ENCODE measurements around the gene CTNNA1.
A peak's percentile ranks its signal among the peaks of the same experiment; 100 is the strongest.
"Not testable (repeated sequence)": the region's sequence is repeated elsewhere in the genome, so short reads cannot be mapped to it uniquely, and the experiment has no call there.

The CTNNA1 gene

GRCh38 chr5:138737494-138738265, 15.5 kb upstream of the CTNNA1 start:
- H3K36me3 Mint-ChIP-seq = no peaks in the 10 kb centered on the region
- no peak overlapping the region for H3K4me3 Mint-ChIP-seq
- no peaks in the 10 kb centered on the region for H3K9me3 Mint-ChIP-seq
- no peak overlapping the region for H3K27ac Mint-ChIP-seq
- peaks cover 37% of the 10 kb centered on the region for H3K27me3 Mint-ChIP-seq
- peaks cover 10% of the 10 kb centered on the region for H3K4me1 Mint-ChIP-seq
- CTCF ChIA-PET = no interaction called here
- no peak for DNase-seq

- Mint-ChIP-seq H3K27me3 (peaks cover 33% of the 10 kb centered on the region), H3K4me1 (peaks cover 12% of the 10 kb centered on the region), H3K27ac (no peak overlapping the region), H3K4me3 (no peak overlapping the region), H3K36me3 (no peaks in the 10 kb centered on the region), H3K9me3 (no peaks in the 10 kb centered on the region)
- DNase-seq = no peak
- CTCF ChIA-PET = no interaction called here
Observed at GRCh38 chr5:138738399-138738798, 14.8 kb upstream of the CTNNA1 start.

GRCh38 chr5:138739938-138740337, 13.3 kb upstream of the CTNNA1 start:
- no peak for DNase-seq
- Mint-ChIP-seq H3K9me3 (no peaks in the 10 kb centered on the region), H3K4me1 (peaks cover 12% of the 10 kb centered on the region), H3K4me3 (no peak overlapping the region), H3K27ac (no peak overlapping the region), H3K27me3 (peaks cover 37% of the 10 kb centered on the region), H3K36me3 (no peaks in the 10 kb centered on the region)
- CTCF ChIA-PET = no interaction called here

- Mint-ChIP-seq H3K27ac (no peak overlapping the region), H3K36me3 (no peaks in the 10 kb centered on the region), H3K4me3 (no peak overlapping the region), H3K27me3 (peaks cover 42% of the 10 kb centered on the region), H3K9me3 (no peaks in the 10 kb centered on the region), H3K4me1 (peaks cover 12% of the 10 kb centered on the region)
- no peak for DNase-seq
- CTCF ChIA-PET = no interaction called here
Observed at GRCh38 chr5:138743484-138743883, 9.7 kb upstream of the CTNNA1 start.

GRCh38 chr5:138745268-138745667, 8.0 kb upstream of the CTNNA1 start:
- Mint-ChIP-seq H3K4me3 (no peak overlapping the region), H3K27me3 (peaks cover 50% of the 10 kb centered on the region), H3K27ac (no peak overlapping the region), H3K36me3 (no peaks in the 10 kb centered on the region), H3K9me3 (no peaks in the 10 kb centered on the region), H3K4me1 (peaks cover 12% of the 10 kb centered on the region)
- no peak for DNase-seq
- CTCF ChIA-PET = no interaction called here

- CTCF ChIA-PET = no interaction called here
- H3K4me3 Mint-ChIP-seq = no peak overlapping the region
Observed at GRCh38 chr5:138748630-138749081, 4.6 kb upstream of the CTNNA1 start.

GRCh38 chr5:138751344-138751743, 1.9 kb upstream of the CTNNA1 start:
- H3K36me3 Mint-ChIP-seq, H3K9me3 Mint-ChIP-seq, CTCF ChIA-PET, DNase-seq, H3K27ac Mint-ChIP-seq, H3K4me3 Mint-ChIP-seq: not testable (repeated sequence)
- Mint-ChIP-seq H3K27me3 (peaks cover 79% of the 10 kb centered on the region), H3K4me1 (peaks cover 17% of the 10 kb centered on the region)

More at GRCh38 chr5:138748630-138749081, 4.6 kb upstream of the CTNNA1 start:
- no peak for DNase-seq
- Mint-ChIP-seq H3K4me1 (peaks cover 7% of the 10 kb centered on the region), H3K27me3 (peaks cover 73% of the 10 kb centered on the region), H3K27ac (no peak overlapping the region), H3K36me3 (no peaks in the 10 kb centered on the region), H3K9me3 (no peaks in the 10 kb centered on the region)

- Mint-ChIP-seq H3K27ac (peak overlapping the region; percentile 29), H3K36me3 (peaks cover 3% of the 10 kb centered on the region), H3K9me3 (no peaks in the 10 kb centered on the region), H3K4me1 (peaks cover 17% of the 10 kb centered on the region), H3K4me3 (peak overlapping the region; percentile 70), H3K27me3 (peaks cover 87% of the 10 kb centered on the region)
- no peak for DNase-seq
- CTCF ChIA-PET = interaction anchor here (0.7 kb wide), 1 partner anchor 44 kb away, joined by 3 read pairs; no protein-coding TSS in a partner anchor
Observed at GRCh38 chr5:138752341-138752950, 779 bp upstream of the CTNNA1 start.

GRCh38 chr5:138753794-138754698, 821 bp downstream of the CTNNA1 start:
- H3K4me3 Mint-ChIP-seq = peak overlapping the region; percentile 62
- H3K36me3 Mint-ChIP-seq = peaks cover 3% of the 10 kb centered on the region
- peaks cover 82% of the 10 kb centered on the region for H3K27me3 Mint-ChIP-seq
- peaks cover 17% of the 10 kb centered on the region for H3K4me1 Mint-ChIP-seq
- H3K9me3 Mint-ChIP-seq = no peaks in the 10 kb centered on the region
- peak; percentile 46 for DNase-seq
- no peak overlapping the region for H3K27ac Mint-ChIP-seq
- CTCF ChIA-PET = no interaction called here

- H3K9me3 Mint-ChIP-seq = no peaks in the 10 kb centered on the region
- no peak for DNase-seq
- H3K4me1 Mint-ChIP-seq = peaks cover 17% of the 10 kb centered on the region
- no peak overlapping the region for H3K27ac Mint-ChIP-seq
- peaks cover 3% of the 10 kb centered on the region for H3K36me3 Mint-ChIP-seq
- peak overlapping the region; percentile 62 for H3K4me3 Mint-ChIP-seq
- CTCF ChIA-PET = no interaction called here
- H3K27me3 Mint-ChIP-seq = peaks cover 83% of the 10 kb centered on the region
Observed at GRCh38 chr5:138754699-138755057, 1.5 kb downstream of the CTNNA1 start.

- H3K9me3 Mint-ChIP-seq = no peaks in the 10 kb centered on the region
- H3K4me3 Mint-ChIP-seq = no peak overlapping the region
- DNase-seq = no peak
- H3K36me3 Mint-ChIP-seq = peaks cover 3% of the 10 kb centered on the region
- peaks cover 17% of the 10 kb centered on the region for H3K4me1 Mint-ChIP-seq
- peaks cover 79% of the 10 kb centered on the region for H3K27me3 Mint-ChIP-seq
- no peak overlapping the region for H3K27ac Mint-ChIP-seq
- CTCF ChIA-PET = no interaction called here
Observed at GRCh38 chr5:138755084-138755748, 2.0 kb downstream of the CTNNA1 start.

GRCh38 chr5:138757061-138757776, 4.0 kb downstream of the CTNNA1 start:
- Mint-ChIP-seq H3K4me3 (no peak overlapping the region), H3K27ac (no peak overlapping the region), H3K4me1 (peaks cover 32% of the 10 kb centered on the region), H3K9me3 (no peaks in the 10 kb centered on the region), H3K27me3 (peaks cover 69% of the 10 kb centered on the region), H3K36me3 (peaks cover 3% of the 10 kb centered on the region)
- CTCF ChIA-PET = interaction anchor here (0.7 to 1.4 kb wide), 3 partner anchors 21 to 68 kb away, joined by 3 to 9 read pairs (median 3); no protein-coding TSS in a partner anchor
- no peak for DNase-seq

- Mint-ChIP-seq H3K36me3 (no peaks in the 10 kb centered on the region), H3K27me3 (peaks cover 57% of the 10 kb centered on the region), H3K9me3 (no peaks in the 10 kb centered on the region), H3K4me3 (no peak overlapping the region), H3K4me1 (peaks cover 24% of the 10 kb centered on the region), H3K27ac (no peak overlapping the region)
- CTCF ChIA-PET = interaction anchor here (1.1 kb wide), 1 partner anchor 14 kb away, joined by 3 read pairs; no protein-coding TSS in a partner anchor
- DNase-seq = no peak
Observed at GRCh38 chr5:138760448-138761110, 7.4 kb downstream of the CTNNA1 start.

Measured in activated naive CD4-positive, alpha-beta T cell treated with anti-CD3 and anti-CD28 coated beads, Interleukin-2, amount 10 ng/mL, durations not matched to agents 7 days and 5 days (primary cell).